NCI-H1105 treated with DMSO at 0.1 percent for 48 hours (cell line): ENCODE results near the gene TRIM59.
"Not testable (repeated sequence)": the region's sequence is repeated elsewhere in the genome, so short reads cannot be mapped to it uniquely, and the experiment has no call there.

Experiments
- DNase-seq: peaks from one replicate; lab custom pipeline; 2025; lab: John Stamatoyannopoulos, UW

TRIM59 gene

GRCh38 chr3:160455846-160456245, 6.3 kb upstream of the TRIM59 start:
- no peak for DNase-seq

- peak; percentile 86 for DNase-seq
Observed at GRCh38 chr3:160454995-160455394, 5.4 kb upstream of the TRIM59 start.

- DNase-seq = not testable (repeated sequence)
Observed at GRCh38 chr3:160452251-160452650, 2.7 kb upstream of the TRIM59 start.

- no peak for DNase-seq
Observed at GRCh38 chr3:160451602-160452001, 2.0 kb upstream of the TRIM59 start.

GRCh38 chr3:160450846-160451245, 1.3 kb upstream of the TRIM59 start:
- no peak for DNase-seq

GRCh38 chr3:160448845-160449635, 546 bp downstream of the TRIM59 start:
- DNase-seq = no peak

GRCh38 chr3:160447544-160447943, 2.0 kb downstream of the TRIM59 start:
- DNase-seq = no peak

- no peak for DNase-seq
Observed at GRCh38 chr3:160446522-160447056, 3.0 kb downstream of the TRIM59 start.

- DNase-seq = no peak
Observed at GRCh38 chr3:160445854-160446253, 3.7 kb downstream of the TRIM59 start.

- no peak for DNase-seq
Observed at GRCh38 chr3:160444411-160444810, 5.2 kb downstream of the TRIM59 start.

- DNase-seq = no peak
Observed at GRCh38 chr3:160440687-160441086, 8.9 kb downstream of the TRIM59 start.

GRCh38 chr3:160437083-160437455, 12.5 kb downstream of the TRIM59 start:
- DNase-seq = no peak

- no peak for DNase-seq
Observed at GRCh38 chr3:160435747-160436146, 13.8 kb downstream of the TRIM59 start.

- DNase-seq = no peak
Observed at GRCh38 chr3:160435095-160435494, 14.5 kb downstream of the TRIM59 start.

GRCh38 chr3:160434071-160434470, 15.5 kb downstream of the TRIM59 start:
- no peak for DNase-seq

GRCh38 chr3:160427832-160428424, 21.7 kb downstream of the TRIM59 start:
- no peak for DNase-seq

GRCh38 chr3:160417311-160417710, 32.3 kb downstream of the TRIM59 start:
- no peak for DNase-seq

- DNase-seq = peak; percentile 83
Observed at GRCh38 chr3:160413613-160414248, 35.9 kb downstream of the TRIM59 start.

- no peak for DNase-seq
Observed at GRCh38 chr3:160412477-160412876, 37.1 kb downstream of the TRIM59 start.

- no peak for DNase-seq
Observed at GRCh38 chr3:160409812-160410610, 39.6 kb downstream of the TRIM59 start.

GRCh38 chr3:160403796-160404470, 45.7 kb downstream of the TRIM59 start:
- DNase-seq = no peak
